H1 (cell line): Measurements from ENCODE around the gene CDKN2C. TPM values are rescaled to one million over a fixed set of nuclear protein-coding genes. Genes with fewer than 3 reads are reported as not detected.
"Not testable (repeated sequence)": the region's sequence is repeated elsewhere in the genome, so short reads cannot be mapped to it uniquely, and the experiment has no call there.

ENCODE experiments used
- CTCF ChIA-PET: fragments of 300-600 bp; sonication (Branson Sonifier 250); formaldehyde crosslinking; loops from one replicate; lab custom pipeline; 2021; ENCODE audit not compliant: partially characterized antibody; lab: Charles Lee
- POLR2A ChIA-PET: fragments of 300-600 bp; sonication (Branson Sonifier 250); formaldehyde crosslinking; loops from one replicate; lab custom pipeline; 2021; ENCODE audit warnings: inconsistent platforms; ENCODE audit not compliant: partially characterized antibody; lab: Charles Lee
- DNase-seq, 2 experiments: peaks; one replicate each; pipeline versions ENCODE4 v3.0.0 to v3.0.0-alpha.2; 2010 to 2022; ENCODE audit warnings: low spot score in 2 of 2, low read depth in 1 of 2, mixed read lengths in 1 of 2
- FAIRE-seq: peaks from 2 replicates; lab custom pipeline; 2011; peaks lifted over from hg19 to GRCh38; lab: Jason Lieb, UNC
- H2AFZ ChIP-seq: 2 replicates; pipeline ENCODE4 v1.8.1; 2012; ENCODE audit warnings: low read length, inconsistent platforms
- H2AK5ac ChIP-seq: 2 replicates; pipeline ENCODE4 v1.6.1; 2013; ENCODE audit warnings: low read depth, low read length
- H2BK120ac ChIP-seq: replicated peaks from 2 replicates; pipeline ENCODE3; 2013; ENCODE audit warnings: low read depth, low read length, inconsistent platforms
- H2BK12ac ChIP-seq: 2 replicates; pipeline ENCODE4 v1.6.1; 2013; ENCODE audit warnings: low read depth, low read length
- H2BK15ac ChIP-seq: 2 replicates; pipeline ENCODE4 v1.6.1; 2013; ENCODE audit warnings: low read length
- H2BK20ac ChIP-seq: 2 replicates; pipeline ENCODE4 v1.6.1; 2013; ENCODE audit warnings: low read length
- H2BK5ac ChIP-seq: 2 replicates; pipeline ENCODE4 v1.6.1; 2013; ENCODE audit warnings: low read depth, low read length
- H3K14ac ChIP-seq: 2 replicates; pipeline ENCODE4 v1.6.1; 2013; ENCODE audit warnings: inconsistent platforms; ENCODE audit not compliant: insufficient read length
- H3K18ac ChIP-seq: 2 replicates; pipeline ENCODE4 v1.6.1; 2013; ENCODE audit warnings: low read length; ENCODE audit errors: extremely low read depth
- H3K23ac ChIP-seq: 2 replicates; pipeline ENCODE4 v1.6.1; 2013; ENCODE audit warnings: inconsistent platforms; ENCODE audit not compliant: insufficient read length
- H3K23me2 ChIP-seq: 2 replicates; pipeline ENCODE4 v1.6.1; 2013; ENCODE audit warnings: low read depth, low read length
- H3K27ac ChIP-seq: 2 replicates; pipeline ENCODE4 v1.6.1; 2011; ENCODE audit warnings: low read depth, low read length, inconsistent platforms
- H3K27me3 ChIP-seq, 4 experiments: replicated peaks in 1 of 4; 1 replicate in 1 of 4; 2 replicates in 3 of 4; pipeline versions ENCODE4 v1.6.1 to v1.8.1; 2011 to 2013; ENCODE audit warnings: low read length in 3 of 4, mild to moderate bottlenecking in 3 of 4, inconsistent platforms in 2 of 4, mixed read lengths in 2 of 4, moderate library complexity in 1 of 4; ENCODE audit not compliant: control insufficient read depth in 3 of 4, insufficient read depth in 3 of 4; ENCODE audit errors: extremely low read depth in 1 of 4
- H3K36me3 ChIP-seq, 4 experiments: 2 replicates each; pipeline versions ENCODE4 v1.6.1 to v1.8.1; 2011 to 2013; ENCODE audit warnings: mild to moderate bottlenecking in 4 of 4, low read length in 3 of 4, moderate library complexity in 2 of 4, control low read depth in 1 of 4, inconsistent platforms in 1 of 4; ENCODE audit not compliant: insufficient read depth in 4 of 4, control insufficient read depth in 2 of 4
- H3K4ac ChIP-seq: replicated peaks from 2 replicates; pipeline ENCODE3; 2013; ENCODE audit warnings: low read length, low read depth, mixed read lengths, inconsistent platforms; ENCODE audit not compliant: insufficient read length
- H3K4me1 ChIP-seq, 4 experiments: replicated peaks in 1 of 4; 1 replicate in 1 of 4; 2 replicates in 3 of 4; pipeline versions ENCODE4 v1.6.1 to v1.8.1; 2011 to 2013; ENCODE audit warnings: low read length in 3 of 4, inconsistent platforms in 2 of 4, mixed read lengths in 1 of 4; ENCODE audit not compliant: insufficient read depth in 4 of 4, control insufficient read depth in 3 of 4
- H3K4me2 ChIP-seq, 2 experiments: 2 replicates each; pipeline versions ENCODE4 v1.6.1 to v1.8.1; 2011 to 2013; ENCODE audit warnings: low read depth in 2 of 2, low read length in 2 of 2, control low read depth in 1 of 2, inconsistent platforms in 1 of 2, mild to moderate bottlenecking in 1 of 2; ENCODE audit not compliant: insufficient read depth in 1 of 2
- H3K4me3 ChIP-seq, 4 experiments: fragments of 200-600, 300-600 bp in 1 of 4; sonication (generic), shearing (Covaris generic), sonication (Bioruptor Twin) in 1 of 4; 2 replicates each; pipeline versions ENCODE4 v1.5.1 to v1.8.1; 2011 to 2016; ENCODE audit warnings: low read length in 4 of 4, low read depth in 3 of 4, control low read depth in 2 of 4, inconsistent platforms in 2 of 4, mild to moderate bottlenecking in 2 of 4, mixed read lengths in 1 of 4, moderate library complexity in 1 of 4; ENCODE audit not compliant: insufficient read depth in 2 of 4; ENCODE audit errors: extremely low read depth in 1 of 4
- H3K56ac ChIP-seq: replicated peaks from 2 replicates; pipeline ENCODE3; 2013; ENCODE audit warnings: low read depth, mild to moderate bottlenecking, mixed read lengths, low read length, inconsistent platforms; ENCODE audit not compliant: insufficient read length
- H3K79me1 ChIP-seq: 2 replicates; pipeline ENCODE4 v1.6.1; 2013; ENCODE audit warnings: low read depth, low read length, control low read depth
- H3K79me2 ChIP-seq, 2 experiments: 2 replicates each; pipeline versions ENCODE4 v1.6.1 to v1.8.1; 2012 to 2013; ENCODE audit warnings: low read length in 2 of 2, mild to moderate bottlenecking in 2 of 2, inconsistent platforms in 1 of 2; ENCODE audit not compliant: insufficient read depth in 2 of 2, control insufficient read depth in 1 of 2
- H3K9ac ChIP-seq, 4 experiments: replicated peaks in 1 of 4; 1 replicate in 1 of 4; 2 replicates in 3 of 4; pipeline versions ENCODE4 v1.6.1 to v1.8.1; 2011 to 2013; ENCODE audit warnings: low read depth in 3 of 4, low read length in 3 of 4, control low read depth in 2 of 4, mild to moderate bottlenecking in 2 of 4, moderate library complexity in 2 of 4, inconsistent platforms in 1 of 4; ENCODE audit errors: extremely low read depth in 1 of 4
- H3K9me3 ChIP-seq, 2 experiments: 2 replicates each; pipeline versions ENCODE4 v1.6.1 to v1.8.1; 2012 to 2013; ENCODE audit warnings: mild to moderate bottlenecking in 2 of 2, moderate library complexity in 2 of 2, control low read depth in 1 of 2, inconsistent platforms in 1 of 2, low read depth in 1 of 2, low read length in 1 of 2, mixed read lengths in 1 of 2; ENCODE audit not compliant: insufficient read depth in 2 of 2
- H4K20me1 ChIP-seq, 2 experiments: replicated peaks in 1 of 2; 2 replicates each; pipeline versions ENCODE3 to v1.8.1; 2011 to 2013; ENCODE audit warnings: inconsistent platforms in 2 of 2, low read length in 2 of 2, mild to moderate bottlenecking in 1 of 2; ENCODE audit not compliant: insufficient read depth in 2 of 2, control insufficient read depth in 1 of 2
- H4K5ac ChIP-seq: 2 replicates; pipeline ENCODE4 v1.6.1; 2013; ENCODE audit warnings: low read length, low read depth, mixed read lengths, inconsistent platforms; ENCODE audit not compliant: insufficient read length
- H4K8ac ChIP-seq: 2 replicates; pipeline ENCODE4 v1.8.0; 2013; ENCODE audit warnings: mild to moderate bottlenecking, moderate library complexity, low read length, inconsistent platforms; ENCODE audit not compliant: insufficient read depth; ENCODE audit errors: extremely low read depth
- H4K91ac ChIP-seq: replicated peaks from 2 replicates; pipeline ENCODE3; 2013; ENCODE audit warnings: low read length, mixed read lengths, inconsistent platforms; ENCODE audit not compliant: insufficient read length
- FOSL1 ChIP-seq: IDR thresholded peaks from 2 replicates; pipeline ENCODE4 v1.6.1; 2011; ENCODE audit warnings: mild to moderate bottlenecking, low read depth, low read length, moderate library complexity; ENCODE audit not compliant: insufficient read depth
- WGBS, 2 experiments: shearing (Covaris generic) in 1 of 2; methylation state at CpG; one replicate each; pipeline versions ENCODE4 v1.1.6 to v1.1.7; 2013 to 2015; ENCODE audit warnings: low lambda C conversion rate in 2 of 2, mixed read lengths in 2 of 2, inconsistent platforms in 1 of 2, low coverage in 1 of 2, missing lambda C conversion rate in 1 of 2; ENCODE audit not compliant: insufficient replicate concordance in 2 of 2, insufficient coverage in 1 of 2, insufficient read length in 1 of 2; ENCODE audit errors: extremely low coverage in 1 of 2, missing lambda C conversion rate in 1 of 2; 5-methylcytosine and 5-hydroxymethylcytosine counted together
- polyA plus RNA-seq, 7 experiments: library from polyadenylated mRNA; depleted of rRNA in 3 of 7; stranded (reverse) in 5 of 7; unstranded in 2 of 7; fragments of >200 nt in 5 of 7; fragments of 200-250 nt in 2 of 7; gene quantifications; 1 replicate in 5 of 7; 2 replicates in 1 of 7; 4 replicates in 1 of 7; pipeline versions ENCODE4 v1.2.1 to v1.2.3, GENCODE V29; 2011 to 2013; ENCODE audit warnings: missing spikeins in 2 of 7, mixed read lengths in 2 of 7
- total RNA-seq: library from RNA; stranded (reverse); fragmentation: NEBNext Ultra II Directional; extraction: Animal tissue kit (Norgen Biotek cat#: 25700); gene quantifications from 2 replicates; pipeline ENCODE4 v1.2.1, GENCODE V29; 2021

The CDKN2C gene
- total and polyA plus RNA-seq, 2 of the 8 experiments (the other 6 are each of a cell fraction or from before 2014, with no cell fraction given) = not detected

DNA sequence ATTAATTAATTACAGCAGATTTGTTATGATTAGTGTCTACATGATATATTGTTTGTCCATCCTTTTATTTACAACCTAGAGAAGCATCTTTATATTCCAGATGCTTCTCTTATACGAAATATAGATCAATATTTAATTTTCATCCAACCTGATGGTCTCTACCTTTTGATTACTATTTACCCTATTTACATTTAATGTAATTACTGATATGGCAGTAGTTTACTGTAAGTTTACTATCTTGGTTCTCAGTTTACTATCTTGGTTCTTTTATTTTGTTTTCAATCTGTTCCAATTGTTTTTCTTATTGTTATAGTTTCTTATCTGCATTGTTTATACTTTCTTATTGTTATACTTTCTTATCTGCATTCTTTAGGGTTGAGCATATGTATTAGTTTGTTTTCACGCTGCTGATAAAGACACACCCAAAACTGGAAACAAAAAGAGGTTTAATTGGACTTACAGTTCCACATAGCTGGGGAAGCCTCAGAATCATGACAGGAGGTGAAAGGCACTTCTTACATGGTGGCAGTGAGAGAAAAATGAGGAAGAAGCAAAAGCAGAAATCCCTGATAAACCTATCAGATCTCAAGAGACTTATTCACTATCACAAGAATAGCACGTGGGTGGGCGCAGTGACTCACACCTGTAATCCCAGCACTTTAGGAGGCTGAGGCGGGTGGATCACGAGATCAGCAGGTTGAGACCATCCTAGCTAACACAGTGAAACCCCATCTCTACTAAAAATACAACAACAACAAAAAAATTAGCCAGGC lies 38.9 kb upstream of the CDKN2C start (continued):
- TF ChIP-seq FOSL1 = no peak
- TF ChIP-seq, all 59 proteins: peak for 0

DNA sequence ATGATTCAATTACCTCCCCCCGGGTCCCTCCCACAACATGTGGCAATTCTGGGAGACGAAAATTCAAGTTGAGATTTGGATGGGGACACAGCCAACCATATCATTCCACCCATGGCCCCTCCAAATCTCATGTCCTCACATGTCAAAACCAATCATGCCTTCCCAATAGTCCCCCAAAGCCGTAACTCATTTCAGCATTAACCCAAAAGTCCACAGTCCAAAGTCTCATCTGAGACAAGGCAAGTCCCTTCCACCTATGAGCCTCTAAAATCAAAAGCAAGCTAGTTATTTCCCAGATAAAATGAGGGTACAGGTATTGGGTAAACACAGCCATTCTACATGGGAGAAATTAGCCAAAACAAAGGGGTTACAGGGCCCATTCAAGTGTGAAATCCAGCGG lies 38.0 kb upstream of the CDKN2C start:
- H3K23me2 ChIP-seq, H3K79me1 ChIP-seq, H3K14ac ChIP-seq, H3K27me3 ChIP-seq, H2BK5ac ChIP-seq, H3K4me3 ChIP-seq, H2BK12ac ChIP-seq, H4K91ac ChIP-seq, H2AK5ac ChIP-seq, H2BK15ac ChIP-seq, H3K18ac ChIP-seq, DNase-seq, H4K8ac ChIP-seq, H3K36me3 ChIP-seq, H3K23ac ChIP-seq, H3K4me1 ChIP-seq, H2BK20ac ChIP-seq, H4K5ac ChIP-seq, H3K56ac ChIP-seq, H3K27ac ChIP-seq, H3K4ac ChIP-seq, FAIRE-seq, POLR2A ChIA-PET, H3K9me3 ChIP-seq, H4K20me1 ChIP-seq, H2BK120ac ChIP-seq, H3K4me2 ChIP-seq, H3K9ac ChIP-seq, H2AFZ ChIP-seq: not testable (repeated sequence)
- peaks cover 0 to 26% of the 10 kb centered on the region in 2 experiments; a peak in 2 of 4 replicates for H3K79me2 ChIP-seq
- CTCF ChIA-PET = interaction anchor here (1.2 to 3.7 kb wide), 2 partner anchors 9 to 37 kb away, joined by 3 to 18 read pairs; no protein-coding TSS in a partner anchor
- 89% methylated on average over 4 of the region's 4 CpGs; no CpG with 5 or more reads in 1 of the 2 experiments for WGBS, 2 experiments
